GM21381 (cell line): Measurements from ENCODE around the gene SERPINH1.

Experiments
- ATAC-seq: cut with Tn5 transposase; IDR thresholded peaks from one replicate; pipeline ENCODE4 v1.9.1; 2021; ENCODE audit warnings: mild to moderate bottlenecking, moderate library complexity; ENCODE audit not compliant: unreplicated experiment

Gene SERPINH1

GRCh38 chr11:75562048-75562835, at the start of gene SERPINH1:
Gene SERPINH1, plus strand, starts transcription at chr11:75562253. Its CDS starts 4,097 bp downstream, at chr11:75566350.
- ATAC-seq: peak; percentile 66

GRCh38 chr11:75513250-75513649, 48.8 kb upstream of the SERPINH1 start:
- no peak for ATAC-seq

- ATAC-seq: no peak
Observed at GRCh38 chr11:75514596-75514995, 47.5 kb upstream of the SERPINH1 start.

- ATAC-seq: no peak
Observed at GRCh38 chr11:75516140-75516539, 45.9 kb upstream of the SERPINH1 start.

- ATAC-seq: no peak
Observed at GRCh38 chr11:75516886-75517285, 45.2 kb upstream of the SERPINH1 start.

- no peak for ATAC-seq
Observed at GRCh38 chr11:75518204-75518549, 43.9 kb upstream of the SERPINH1 start.

GRCh38 chr11:75518771-75519653, 43.0 kb upstream of the SERPINH1 start:
- ATAC-seq: no peak

- no peak for ATAC-seq
Observed at GRCh38 chr11:75520688-75521087, 41.4 kb upstream of the SERPINH1 start.

GRCh38 chr11:75522286-75523044, 39.6 kb upstream of the SERPINH1 start:
- no peak for ATAC-seq

- no peak for ATAC-seq
Observed at GRCh38 chr11:75523189-75523588, 38.9 kb upstream of the SERPINH1 start.

- ATAC-seq: no peak
Observed at GRCh38 chr11:75523811-75524664, 38.0 kb upstream of the SERPINH1 start.

- ATAC-seq: no peak
Observed at GRCh38 chr11:75524665-75525432, 37.2 kb upstream of the SERPINH1 start.

- peak; percentile 79 for ATAC-seq
Observed at GRCh38 chr11:75525433-75526191, 36.4 kb upstream of the SERPINH1 start, which contains the start of gene GDPD5. Gene GDPD5, minus strand, starts transcription at chr11:75525941. Its CDS starts 48,206 bp downstream, at chr11:75477735.

- ATAC-seq: no peak
Observed at GRCh38 chr11:75526192-75526541, 35.9 kb upstream of the SERPINH1 start.

- no peak for ATAC-seq
Observed at GRCh38 chr11:75527130-75527529, 34.9 kb upstream of the SERPINH1 start.

GRCh38 chr11:75527938-75528735, 33.9 kb upstream of the SERPINH1 start:
- ATAC-seq: no peak

GRCh38 chr11:75530577-75530976, 31.5 kb upstream of the SERPINH1 start:
- ATAC-seq: no peak

- no peak for ATAC-seq
Observed at GRCh38 chr11:75531325-75531724, 30.7 kb upstream of the SERPINH1 start.
